ENCODE results near the gene FGFRL1. TPM values are rescaled to one million over a fixed set of nuclear protein-coding genes. Genes with fewer than 3 reads are reported as not detected.

FGFRL1 gene
- total RNA-seq, 1 donor from 2014 or later = 70.4 TPM

- TF ChIP-seq CTCF (IDR thresholded peaks at IDR 0.05) = no peak
- Mint-ChIP-seq H3K27me3 (ENCODE audit: low read depth) (no peaks in the 10 kb centered on the region), H3K4me1 (ENCODE audit: low read depth) (peaks cover 8% of the 10 kb centered on the region), H3K27ac (ENCODE audit: unreplicated experiment) (peak overlapping the region; percentile 41), H3K4me3 (ENCODE audit: unreplicated experiment) (no peak overlapping the region), H3K9me3 (ENCODE audit: low read depth) (no peaks in the 10 kb centered on the region), H3K36me3 (ENCODE audit: low read depth) (no peaks in the 10 kb centered on the region)
- DNase-seq (ENCODE audit: low spot score) = no peak
These were observed 32.3 kb upstream of the FGFRL1 start for GRCh38 chr4:978957-979701.

GRCh38 chr4:982291-982690 lies 29.1 kb upstream of the FGFRL1 start:
- H3K9me3 Mint-ChIP-seq (ENCODE audit: low read depth) = no peaks in the 10 kb centered on the region
- no peaks in the 10 kb centered on the region for H3K36me3 Mint-ChIP-seq (ENCODE audit: low read depth)
- no peaks in the 10 kb centered on the region for H3K27me3 Mint-ChIP-seq (ENCODE audit: low read depth)
- no peak for DNase-seq (ENCODE audit: low spot score)
- no peak for TF ChIP-seq CTCF (IDR thresholded peaks at IDR 0.05)
- H3K4me3 Mint-ChIP-seq (ENCODE audit: unreplicated experiment) = no peak overlapping the region
- peaks cover 22% of the 10 kb centered on the region for H3K4me1 Mint-ChIP-seq (ENCODE audit: low read depth)
- no peak overlapping the region for H3K27ac Mint-ChIP-seq (ENCODE audit: unreplicated experiment)

DNA sequence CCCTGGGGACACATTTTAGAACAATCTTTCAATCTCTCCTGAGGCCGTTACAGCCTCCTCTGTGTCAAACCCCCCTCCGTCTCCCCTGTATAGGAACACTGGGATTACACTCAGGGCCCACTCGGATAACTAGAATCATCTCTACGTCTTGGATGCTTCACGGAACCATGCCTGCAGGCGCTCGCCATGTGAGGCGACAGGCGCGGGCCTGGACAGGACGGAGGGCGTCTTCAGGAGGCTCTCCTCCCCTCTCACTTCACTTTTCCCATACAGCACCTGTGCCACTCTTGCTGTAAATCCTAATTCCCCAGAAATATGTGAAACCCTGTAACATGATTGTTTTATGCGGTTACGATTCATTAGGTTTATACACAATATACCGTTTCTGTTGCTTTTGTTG lies 28.6 kb upstream of the FGFRL1 start:
- Mint-ChIP-seq H3K27ac (ENCODE audit: unreplicated experiment) (no peak overlapping the region), H3K4me3 (ENCODE audit: unreplicated experiment) (no peak overlapping the region), H3K36me3 (ENCODE audit: low read depth) (no peaks in the 10 kb centered on the region), H3K27me3 (ENCODE audit: low read depth) (no peaks in the 10 kb centered on the region), H3K4me1 (ENCODE audit: low read depth) (peaks cover 27% of the 10 kb centered on the region), H3K9me3 (ENCODE audit: low read depth) (no peaks in the 10 kb centered on the region)
- no peak for TF ChIP-seq CTCF (IDR thresholded peaks at IDR 0.05)
- DNase-seq (ENCODE audit: low spot score) = no peak

GRCh38 chr4:984336-985054 lies 26.9 kb upstream of the FGFRL1 start:
- Mint-ChIP-seq H3K9me3 (ENCODE audit: low read depth) (no peaks in the 10 kb centered on the region), H3K27me3 (ENCODE audit: low read depth) (no peaks in the 10 kb centered on the region), H3K27ac (ENCODE audit: unreplicated experiment) (no peak overlapping the region), H3K4me1 (ENCODE audit: low read depth) (peaks cover 23% of the 10 kb centered on the region), H3K4me3 (ENCODE audit: unreplicated experiment) (no peak overlapping the region), H3K36me3 (ENCODE audit: low read depth) (peaks cover under 1% of the 10 kb centered on the region)
- TF ChIP-seq CTCF (IDR thresholded peaks at IDR 0.05) = no peak
- no peak for DNase-seq (ENCODE audit: low spot score)

DNA sequence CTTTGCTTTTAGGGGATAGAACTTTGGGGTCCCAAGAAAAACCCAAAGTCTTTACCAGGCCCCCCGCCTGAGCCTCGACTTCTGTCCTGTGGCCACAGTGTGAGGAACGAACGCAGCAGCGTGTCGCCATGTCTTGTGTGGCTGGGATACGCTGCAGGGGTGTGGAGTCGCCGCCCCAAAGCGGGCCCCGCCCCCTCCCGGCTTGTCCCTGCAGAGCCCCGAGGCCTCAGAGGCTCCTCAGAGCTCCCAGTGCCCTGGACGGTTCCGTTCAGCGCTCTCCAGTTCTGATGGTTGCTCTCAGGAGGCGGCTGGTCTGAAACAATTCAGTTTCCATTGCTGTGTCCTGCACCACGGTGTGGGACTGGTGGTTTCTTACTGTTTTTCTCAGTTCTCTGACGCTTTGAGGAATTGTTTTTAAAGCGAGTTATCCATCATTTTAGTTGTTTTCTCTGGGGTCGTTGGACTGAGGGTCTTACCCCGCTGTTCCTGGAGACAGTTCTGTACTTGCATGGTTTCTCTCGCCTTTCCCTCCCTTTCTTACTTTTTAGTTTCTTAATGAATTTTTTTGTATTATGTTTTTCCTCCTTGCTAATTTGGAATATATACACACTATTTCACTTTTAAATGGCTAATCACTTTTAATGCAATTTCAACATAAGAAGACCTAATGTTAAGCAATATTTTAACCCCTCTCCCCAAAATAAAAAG lies 26.1 kb upstream of the FGFRL1 start:
- no peak overlapping the region for H3K4me3 Mint-ChIP-seq (ENCODE audit: unreplicated experiment)
- no peak overlapping the region for H3K27ac Mint-ChIP-seq (ENCODE audit: unreplicated experiment)
- DNase-seq (ENCODE audit: low spot score) = no peak
- H3K36me3 Mint-ChIP-seq (ENCODE audit: low read depth) = peaks cover 1% of the 10 kb centered on the region
- no peaks in the 10 kb centered on the region for H3K9me3 Mint-ChIP-seq (ENCODE audit: low read depth)
- peaks cover 22% of the 10 kb centered on the region for H3K4me1 Mint-ChIP-seq (ENCODE audit: low read depth)
- no peak for TF ChIP-seq CTCF (IDR thresholded peaks at IDR 0.05)
- no peaks in the 10 kb centered on the region for H3K27me3 Mint-ChIP-seq (ENCODE audit: low read depth)
